ENCODE data around the gene ESYT1.

GRCh38 chr12:56161690-56162351 is 33.8 kb downstream of the ESYT1 start:
- TF ChIP-seq CTCF (optimal IDR thresholded peaks at IDR 0.05 in 1 of 3, IDR thresholded peaks at IDR 0.05 in 1 of 3, conservative IDR thresholded peaks at IDR 0.05 in 1 of 3; ENCODE audit: extremely low read depth in 1 of 3, insufficient read depth in 2 of 3, low read length in 3 of 3), result no peak
- TF ChIP-seq EZH2 (IDR thresholded peaks at IDR 0.05; ENCODE audit: low read length), result no peak
